GM21447 (cell line): ENCODE results near the gene CSF1.
"Not testable (repeated sequence)": the region's sequence is repeated elsewhere in the genome, so short reads cannot be mapped to it uniquely, and the experiment has no call there.

ENCODE experiments used
- ATAC-seq: cut with Tn5 transposase; IDR thresholded peaks from one replicate; pipeline ENCODE4 v1.9.1; 2021; ENCODE audit not compliant: unreplicated experiment

CSF1 gene

DNA sequence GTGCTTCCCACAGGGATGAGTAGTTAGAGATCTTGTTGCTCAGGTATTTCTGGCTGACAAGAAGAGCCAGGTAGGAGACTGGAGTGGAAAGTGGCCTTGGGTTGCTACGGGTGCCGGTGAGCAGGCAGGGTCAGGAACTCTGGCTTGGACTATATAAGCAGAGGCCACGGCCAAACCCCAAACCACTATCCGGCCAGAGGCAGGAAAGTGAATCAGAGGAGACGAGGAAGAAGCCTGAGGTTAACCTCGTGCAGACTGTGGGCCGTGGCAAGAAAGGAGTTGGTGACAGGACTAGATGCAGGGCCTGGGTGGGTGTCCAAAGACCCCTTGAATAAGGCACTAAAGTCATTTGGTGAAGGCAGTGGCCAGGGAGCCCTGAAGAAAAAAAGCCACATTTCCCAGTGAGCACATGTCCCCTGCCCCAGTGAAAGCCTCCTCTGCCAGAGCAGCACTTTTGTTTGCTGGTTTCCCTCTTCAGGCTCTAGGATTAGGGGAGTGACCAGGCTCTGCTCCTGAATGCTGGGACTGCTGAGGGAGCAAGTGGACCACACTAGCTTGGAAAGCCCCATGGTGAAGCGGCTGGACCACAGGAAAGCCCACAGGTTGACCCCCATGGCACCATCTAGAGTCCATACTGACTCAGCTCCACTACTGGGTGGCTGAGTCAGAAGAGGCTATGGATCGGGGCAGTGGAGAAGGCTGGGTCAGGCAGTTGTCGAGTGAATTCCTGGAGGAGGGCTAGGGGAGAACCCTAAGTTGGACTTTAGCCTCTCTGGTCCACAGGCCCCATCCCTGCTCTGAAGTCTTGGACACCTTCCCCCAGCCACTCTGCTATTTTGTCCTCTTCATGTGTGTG is 23.4 kb downstream of the CSF1 start:
- ATAC-seq = no peak

DNA sequence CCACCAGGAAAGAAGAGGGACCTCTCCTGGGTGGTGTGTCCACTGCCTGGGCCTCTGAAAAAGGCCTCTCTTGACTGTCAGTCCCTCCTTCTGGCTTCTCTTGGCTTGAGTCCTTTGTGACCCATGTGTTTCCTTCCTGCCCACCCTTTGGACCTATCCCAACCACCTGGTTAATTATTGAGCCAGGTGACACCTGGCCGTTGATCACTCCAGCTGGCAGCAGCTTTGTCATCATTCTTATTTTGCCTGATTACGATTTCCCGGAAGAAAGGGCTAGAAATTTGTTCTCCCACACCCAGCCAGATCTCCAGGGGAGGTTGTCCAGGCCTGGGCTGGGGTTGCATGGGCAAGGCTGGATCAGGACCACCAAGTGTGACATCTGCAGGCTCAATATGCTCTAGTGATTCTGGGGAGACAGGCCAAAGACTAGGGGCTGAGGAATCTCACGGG is 24.8 kb downstream of the CSF1 start:
- no peak for ATAC-seq

DNA sequence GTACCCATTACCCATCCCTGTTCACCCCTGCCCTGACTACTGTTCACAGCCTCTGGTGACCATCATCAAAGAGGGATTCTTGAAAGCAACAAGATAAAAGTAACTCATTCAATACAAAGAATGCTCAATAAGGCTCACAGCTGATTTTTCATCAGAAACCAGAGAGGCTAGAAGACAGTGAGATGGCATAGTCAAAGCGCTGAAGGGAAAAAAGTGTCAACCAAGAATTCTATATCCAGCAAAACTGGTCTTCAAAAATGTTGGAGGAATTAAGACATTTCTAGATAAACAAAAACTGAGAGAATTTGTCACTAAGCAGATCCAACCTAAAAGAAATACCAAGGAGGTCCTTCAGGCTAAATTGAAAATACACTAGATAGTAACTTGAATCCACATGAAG is 27.1 kb downstream of the CSF1 start:
- no peak for ATAC-seq

DNA sequence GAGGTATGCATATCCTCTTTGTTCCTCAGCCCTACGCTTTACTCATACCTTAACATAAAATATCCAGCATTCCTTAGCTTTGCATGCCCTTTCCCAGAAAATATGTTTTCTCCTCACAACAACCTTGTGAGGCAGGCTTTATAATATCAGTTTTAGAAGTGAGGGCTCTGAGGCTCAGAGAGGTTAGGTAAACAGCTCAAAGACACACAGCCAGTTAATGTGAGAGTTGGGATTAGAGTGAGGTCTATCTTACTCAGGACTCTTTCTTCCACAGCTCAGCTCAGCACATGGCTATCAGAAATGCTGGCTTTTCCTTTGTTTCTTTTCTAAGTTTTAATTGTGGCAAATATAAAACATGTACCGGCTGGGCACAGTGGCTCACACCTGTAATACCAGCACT is 27.9 kb downstream of the CSF1 start:
- no peak for ATAC-seq

DNA sequence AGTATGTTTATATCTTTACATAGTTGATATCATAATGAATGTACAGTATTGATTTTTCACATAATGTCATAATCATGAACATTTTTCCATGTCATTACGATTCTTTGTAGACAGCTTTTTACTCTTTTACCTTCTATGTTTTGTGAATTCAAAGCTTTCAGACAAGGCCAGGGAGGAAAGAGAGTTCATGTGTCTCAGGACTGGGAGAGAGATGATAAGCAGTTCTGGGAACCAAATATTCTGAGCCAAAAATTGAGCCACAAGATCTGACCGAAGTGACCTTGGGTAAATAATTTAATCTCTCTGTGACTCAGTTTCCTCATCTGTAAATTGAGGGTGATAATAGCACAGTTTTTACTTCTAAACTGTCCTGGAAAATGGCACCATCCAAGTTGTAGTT is 31.8 kb downstream of the CSF1 start:
- ATAC-seq = no peak

DNA sequence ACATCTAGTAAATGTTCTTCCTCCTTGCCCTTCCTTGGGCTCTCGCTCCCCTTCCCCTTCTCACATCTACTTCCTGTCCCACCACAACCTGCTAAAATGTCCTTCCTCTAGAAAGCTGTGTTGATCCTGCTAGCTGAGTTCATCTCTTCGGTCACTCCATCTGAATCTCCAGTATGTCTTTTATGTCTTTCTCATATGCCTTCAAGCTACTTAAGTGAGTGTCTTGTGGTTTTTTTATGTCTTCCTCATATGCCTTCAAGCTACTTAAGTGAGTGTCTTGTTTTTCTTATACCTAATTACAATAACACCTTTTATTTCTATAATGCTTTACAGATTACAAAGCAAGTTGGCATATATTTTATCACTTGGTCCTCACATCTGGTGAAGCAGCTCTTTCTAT is 33.9 kb downstream of the CSF1 start:
- ATAC-seq = no peak

DNA sequence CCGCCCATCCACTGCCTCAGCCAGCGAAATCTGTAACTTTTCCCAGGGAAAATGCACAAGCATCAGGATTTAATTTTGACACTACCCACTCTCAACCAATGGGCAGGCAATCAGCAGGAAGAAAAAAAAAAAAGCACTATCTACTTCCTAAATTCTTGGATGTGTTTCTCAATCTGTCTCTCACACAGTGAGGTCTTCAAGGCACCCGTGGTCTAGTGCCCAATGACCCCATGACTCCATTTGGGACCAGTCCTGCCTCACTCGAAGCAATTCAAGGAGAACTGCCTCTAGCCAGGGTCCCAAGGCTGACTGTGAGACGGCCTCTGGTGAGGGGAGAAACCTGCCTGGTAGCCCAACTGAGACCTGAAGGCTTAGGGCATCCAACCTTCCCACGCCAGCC is 35.9 kb downstream of the CSF1 start:
- no peak for ATAC-seq

DNA sequence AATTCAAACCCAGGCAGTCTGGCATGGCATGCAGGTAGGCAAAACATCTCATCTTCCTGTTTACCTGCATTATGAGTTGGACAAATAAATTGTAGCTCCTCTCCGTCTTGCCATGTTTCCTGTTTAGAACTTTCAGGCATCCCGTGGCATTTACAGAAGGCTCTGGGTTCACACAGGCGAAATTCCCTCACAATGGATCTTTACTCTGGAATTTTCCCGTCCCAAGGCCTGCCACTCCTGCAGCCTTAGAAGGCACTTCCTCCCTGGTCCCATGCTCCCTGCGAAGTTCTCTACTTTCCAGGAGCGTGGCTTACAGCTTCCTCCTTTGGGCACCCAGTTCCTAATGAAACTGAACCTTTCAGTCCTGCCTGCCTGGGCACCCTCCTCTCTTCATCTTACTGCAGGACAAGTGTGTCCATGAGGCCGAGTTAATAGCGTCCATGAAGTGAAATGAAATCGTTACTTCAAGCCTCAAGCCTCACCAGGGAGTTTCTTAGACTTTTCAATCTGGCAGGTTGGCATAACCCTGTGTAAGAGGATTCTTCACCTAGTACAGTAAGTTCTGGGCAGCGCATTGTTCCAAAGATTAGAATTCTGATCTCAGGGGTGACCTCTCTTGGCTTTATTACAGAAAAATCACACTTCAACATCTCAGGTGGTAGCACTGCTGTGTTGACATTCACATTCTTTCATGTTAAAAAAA is 37.1 kb downstream of the CSF1 start:
- no peak for ATAC-seq

DNA sequence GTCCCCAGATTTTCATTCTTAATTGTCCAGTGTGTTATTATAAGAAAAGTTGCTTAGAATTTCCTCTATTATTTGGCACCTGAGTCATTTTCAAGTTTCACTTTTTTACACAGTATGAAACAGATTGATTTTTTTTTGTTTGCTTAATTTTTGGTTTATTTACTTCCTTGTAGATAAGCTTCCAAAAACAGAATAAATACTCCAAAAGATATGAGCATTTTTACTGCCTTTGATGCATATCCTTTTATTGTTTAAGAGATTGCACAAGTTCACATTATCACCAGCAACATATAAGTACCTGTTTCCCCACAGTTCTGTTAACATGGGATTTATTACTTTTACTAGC is 37.6 kb downstream of the CSF1 start:
- ATAC-seq = no peak

DNA sequence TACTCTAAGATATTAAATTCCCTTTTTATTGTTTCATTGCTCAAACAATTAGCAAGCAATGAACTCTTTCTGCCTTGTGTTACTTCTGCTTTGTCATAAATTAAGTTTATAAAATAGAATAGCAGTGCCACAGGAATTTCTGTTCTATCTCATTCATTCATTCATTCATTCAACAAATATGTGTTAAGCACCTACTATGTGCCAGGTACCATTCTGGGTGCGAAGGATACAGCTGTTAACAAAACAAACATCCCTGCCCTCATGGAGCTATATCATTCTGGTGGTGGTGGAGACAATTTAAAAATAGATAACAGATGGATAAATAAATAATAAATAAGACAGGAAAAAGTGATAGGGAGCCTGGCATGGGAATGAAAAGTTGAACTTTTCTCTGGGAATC is 39.4 kb downstream of the CSF1 start:
- ATAC-seq = no peak

DNA sequence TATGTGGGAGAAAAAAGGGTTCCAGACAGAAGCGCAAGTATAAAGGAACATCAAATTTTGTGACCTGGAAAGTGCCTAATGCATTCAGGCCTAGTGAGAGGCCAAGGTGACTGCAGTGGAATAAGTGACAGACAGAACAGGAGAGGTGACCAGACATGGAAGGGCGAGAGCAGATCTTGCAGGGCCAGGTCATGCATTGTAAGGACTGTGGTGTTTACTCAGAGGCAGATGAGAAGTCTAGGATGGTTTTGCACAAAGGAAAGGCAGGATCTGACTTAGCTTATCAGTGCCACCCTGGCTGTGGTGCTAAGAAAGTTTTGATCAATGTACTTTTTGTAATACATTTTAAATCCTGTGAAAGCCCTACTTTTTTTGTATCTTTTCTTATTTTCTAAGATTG is 39.9 kb downstream of the CSF1 start:
- ATAC-seq = no peak

DNA sequence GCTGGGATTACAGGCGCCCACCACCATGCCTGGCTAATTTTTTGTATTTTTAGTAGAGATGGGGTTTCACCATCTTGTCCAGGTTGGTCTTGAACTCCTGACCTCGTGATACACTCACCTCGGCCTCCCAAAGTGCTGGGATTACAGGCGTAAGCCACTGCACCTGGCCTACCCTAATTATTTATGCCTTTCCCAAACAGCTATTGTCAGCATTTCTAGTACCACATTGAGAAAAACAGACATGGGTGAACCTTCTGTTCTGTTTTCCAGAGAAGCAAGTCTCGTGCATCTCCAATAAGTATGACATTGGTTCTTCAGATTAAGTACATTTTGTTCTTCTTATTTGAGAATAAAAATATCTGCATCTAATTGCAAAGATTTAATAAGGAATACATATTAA is 40.9 kb downstream of the CSF1 start:
- ATAC-seq = not testable (repeated sequence)

DNA sequence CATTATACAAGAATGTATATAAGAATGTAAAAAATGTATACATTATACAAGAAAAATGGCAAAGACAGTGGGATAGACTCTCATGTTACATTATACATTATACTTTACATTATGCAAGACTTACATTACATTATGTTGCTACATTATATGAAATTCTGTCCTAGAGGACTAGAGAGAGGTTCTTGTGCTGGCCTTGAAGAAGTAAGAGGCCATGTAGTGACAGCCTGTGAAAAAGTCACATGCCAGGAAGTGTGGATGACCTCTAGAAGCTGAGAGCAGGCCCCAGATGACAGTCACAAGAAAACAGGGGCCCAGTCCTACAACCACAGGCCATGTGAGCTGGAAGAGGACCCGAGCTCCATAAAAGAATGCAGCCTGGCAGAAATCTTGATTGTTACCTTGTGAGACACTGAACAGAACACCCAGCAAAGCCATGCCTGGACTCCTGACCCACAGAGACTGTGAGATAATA is 43.4 kb downstream of the CSF1 start:
- ATAC-seq = no peak

DNA sequence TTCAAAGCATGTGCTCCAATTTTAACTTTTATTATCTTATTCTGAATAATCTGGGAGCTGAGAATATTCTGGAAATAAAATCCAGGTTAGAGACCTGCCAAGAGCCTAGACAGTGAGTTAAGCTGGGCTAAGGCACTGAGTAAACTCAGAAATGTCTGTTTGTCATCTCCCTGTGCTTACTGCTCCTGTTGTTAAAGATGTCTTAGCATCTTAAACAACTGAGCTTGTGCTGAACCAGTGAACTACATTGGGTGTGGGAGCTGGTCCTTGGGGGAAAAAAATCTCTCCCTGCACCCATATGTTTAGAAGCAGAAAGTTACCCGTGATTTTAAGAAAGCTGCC is 49.0 kb downstream of the CSF1 start:
- ATAC-seq = no peak

DNA sequence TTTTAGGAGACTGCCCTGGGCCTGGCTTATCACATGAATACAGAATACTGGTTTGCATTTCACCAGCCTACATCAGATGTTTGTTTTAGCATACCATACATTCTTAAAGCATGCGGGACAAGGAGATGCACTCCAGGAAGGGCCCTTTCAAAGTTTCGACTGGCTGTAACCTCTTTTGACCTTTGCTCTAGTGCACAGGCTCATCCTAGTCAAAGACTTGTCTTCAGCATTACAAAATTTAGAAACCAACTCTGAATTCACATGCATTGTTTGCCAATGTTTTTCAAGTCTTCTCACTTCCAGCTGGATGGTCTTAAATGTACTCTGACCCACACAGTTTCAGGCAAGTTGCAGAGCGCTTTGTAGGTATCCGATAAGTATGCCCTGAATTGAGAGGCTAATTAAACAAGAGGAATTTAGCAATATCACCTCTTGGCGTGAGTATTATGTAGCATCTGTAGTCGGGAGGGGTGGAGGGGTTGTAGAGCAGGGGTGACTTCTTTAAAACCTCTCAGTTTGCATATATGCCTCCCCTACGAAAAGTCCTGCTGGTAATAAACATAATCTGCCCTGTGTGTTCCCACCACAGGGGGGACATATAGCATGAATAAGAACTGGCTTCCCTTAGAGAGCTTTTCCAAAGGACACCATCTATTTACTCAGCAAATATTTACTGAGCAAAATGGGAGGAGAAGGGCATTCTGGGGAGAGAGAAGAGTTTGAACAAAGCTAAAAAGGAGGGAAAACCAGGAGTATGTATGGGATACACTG is 49.5 kb downstream of the CSF1 start:
- no peak for ATAC-seq

DNA sequence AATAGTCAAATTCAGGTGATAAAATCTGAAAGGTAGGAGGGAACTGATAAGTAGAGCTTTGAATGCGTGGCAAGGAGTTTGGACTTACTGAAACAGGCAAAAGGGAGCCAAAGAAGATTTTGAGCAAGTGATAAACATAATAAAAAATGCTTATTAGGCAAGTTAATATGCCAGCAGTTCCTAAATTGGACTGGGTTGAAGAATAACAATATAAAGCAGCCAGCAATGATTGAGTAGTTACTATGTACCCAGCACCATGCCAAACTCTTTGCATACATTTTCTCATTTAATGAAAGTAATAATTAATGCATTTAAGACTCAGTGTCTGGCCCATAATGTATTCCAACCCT is 50.1 kb downstream of the CSF1 start:
- ATAC-seq = no peak

DNA sequence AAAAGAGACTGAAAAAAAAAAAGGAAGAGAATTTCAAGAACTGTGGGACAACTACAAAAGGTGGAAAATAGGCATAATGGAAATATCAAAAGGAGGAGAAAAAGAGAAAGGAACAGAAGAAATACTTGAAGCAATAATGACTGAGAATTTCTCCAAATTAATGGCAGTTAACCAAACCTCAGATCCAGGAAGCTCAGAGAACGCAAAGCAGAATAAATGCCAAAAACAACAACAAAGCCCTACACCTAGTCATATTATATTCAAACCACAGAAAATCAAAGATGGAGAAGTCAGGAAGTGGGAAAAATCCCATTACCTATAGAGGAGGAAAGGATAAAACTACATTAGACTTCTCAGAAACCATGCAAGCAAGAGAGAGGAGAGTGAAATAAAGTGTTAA is 53.2 kb downstream of the CSF1 start:
- ATAC-seq = no peak

DNA sequence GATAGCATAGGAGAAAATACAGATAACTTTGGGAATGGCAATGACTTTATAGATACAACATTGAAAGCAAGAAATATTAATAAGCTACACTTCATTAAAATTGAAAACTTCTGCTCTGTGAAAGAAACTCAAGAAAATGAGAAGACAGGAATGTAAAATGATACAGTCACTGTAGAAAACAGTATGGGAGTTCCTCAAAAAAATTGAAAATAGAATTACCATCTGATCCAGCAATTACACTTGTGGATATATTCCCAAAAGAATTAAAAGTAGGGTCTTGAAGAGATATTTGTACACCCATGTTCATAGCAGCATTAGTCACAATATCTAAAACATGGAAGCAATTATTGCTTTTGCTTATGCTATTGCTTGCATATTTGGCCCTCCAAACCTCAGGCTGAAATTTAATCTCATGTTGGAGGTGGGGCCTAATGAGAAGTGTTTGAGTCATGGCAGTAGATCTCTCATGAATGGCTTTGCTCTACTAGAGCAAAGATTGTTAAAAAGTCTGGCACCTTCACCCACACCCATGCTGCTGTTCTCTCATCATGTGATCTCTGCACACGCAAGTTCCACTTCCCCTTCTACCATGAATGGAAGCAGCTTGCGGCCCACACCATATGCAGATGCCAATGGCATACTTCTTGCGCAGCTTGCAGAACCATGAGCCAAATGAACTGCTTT is 58.6 kb downstream of the CSF1 start:
- ATAC-seq = no peak

DNA sequence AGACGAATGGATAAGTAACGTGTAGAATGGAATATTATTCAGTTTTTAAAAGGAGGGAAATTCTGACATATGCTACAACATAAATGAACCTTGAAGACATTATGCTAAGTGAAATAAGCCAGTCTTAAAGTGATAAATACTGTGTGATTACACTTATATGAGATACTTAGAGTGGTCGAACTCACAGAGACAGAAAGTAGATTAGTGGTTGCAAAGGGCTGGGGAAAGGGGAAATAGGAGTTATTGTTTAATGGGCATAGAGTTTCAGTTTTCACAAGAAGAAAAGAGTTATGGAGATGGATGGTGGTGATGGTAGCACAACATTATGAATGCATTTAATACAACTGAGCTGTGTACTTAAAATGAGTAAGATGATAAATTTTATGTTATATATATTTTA is 59.3 kb downstream of the CSF1 start:
- no peak for ATAC-seq

DNA sequence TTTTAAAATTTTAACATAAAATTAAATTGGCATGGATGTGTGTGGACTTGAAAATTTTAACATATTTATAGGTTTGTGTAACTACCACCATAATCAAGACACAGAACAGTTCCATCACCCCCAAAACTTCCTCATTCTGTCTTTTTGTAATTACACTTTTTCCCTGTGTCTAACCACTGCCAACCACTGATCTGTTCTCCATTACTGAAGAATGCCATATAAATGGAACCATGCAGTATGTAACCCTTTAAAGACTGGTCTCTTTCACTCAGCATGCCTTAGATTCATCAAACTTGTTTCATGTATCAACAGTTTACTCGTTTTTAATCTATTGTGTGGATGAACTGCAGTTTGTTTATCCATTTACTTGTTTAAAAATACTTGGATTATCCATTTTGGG is 60.9 kb downstream of the CSF1 start:
- ATAC-seq = no peak

DNA sequence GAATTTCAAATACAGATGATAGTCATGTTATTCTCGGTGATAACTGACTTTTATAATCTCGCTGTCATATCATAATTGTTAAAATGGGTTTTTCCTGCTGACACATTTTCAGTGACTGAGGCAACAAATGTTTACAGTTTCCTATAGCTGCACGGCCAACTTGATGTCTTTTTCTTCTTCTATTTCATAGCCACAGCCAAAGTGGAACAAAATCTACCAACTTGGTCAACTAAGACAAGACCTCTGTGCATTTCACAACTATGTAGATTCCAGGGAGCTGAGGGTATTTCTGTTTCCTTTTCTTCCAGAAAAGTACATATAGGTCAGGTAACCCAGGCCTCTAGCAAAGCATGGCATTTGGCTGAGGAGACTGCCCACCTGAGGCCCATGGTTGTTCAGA is 63.5 kb downstream of the CSF1 start:
- ATAC-seq = no peak
